Bone marrow (tissue), 2 donors: ENCODE measurements around the gene PICALM.
"Not testable (repeated sequence)": the region's sequence is repeated elsewhere in the genome, so short reads cannot be mapped to it uniquely, and the experiment has no call there.

Source experiments
- DNase-seq, 2 donors: peaks; one replicate each; lab custom pipeline; 2025; lab: John Stamatoyannopoulos, UW

The PICALM gene, protein sequence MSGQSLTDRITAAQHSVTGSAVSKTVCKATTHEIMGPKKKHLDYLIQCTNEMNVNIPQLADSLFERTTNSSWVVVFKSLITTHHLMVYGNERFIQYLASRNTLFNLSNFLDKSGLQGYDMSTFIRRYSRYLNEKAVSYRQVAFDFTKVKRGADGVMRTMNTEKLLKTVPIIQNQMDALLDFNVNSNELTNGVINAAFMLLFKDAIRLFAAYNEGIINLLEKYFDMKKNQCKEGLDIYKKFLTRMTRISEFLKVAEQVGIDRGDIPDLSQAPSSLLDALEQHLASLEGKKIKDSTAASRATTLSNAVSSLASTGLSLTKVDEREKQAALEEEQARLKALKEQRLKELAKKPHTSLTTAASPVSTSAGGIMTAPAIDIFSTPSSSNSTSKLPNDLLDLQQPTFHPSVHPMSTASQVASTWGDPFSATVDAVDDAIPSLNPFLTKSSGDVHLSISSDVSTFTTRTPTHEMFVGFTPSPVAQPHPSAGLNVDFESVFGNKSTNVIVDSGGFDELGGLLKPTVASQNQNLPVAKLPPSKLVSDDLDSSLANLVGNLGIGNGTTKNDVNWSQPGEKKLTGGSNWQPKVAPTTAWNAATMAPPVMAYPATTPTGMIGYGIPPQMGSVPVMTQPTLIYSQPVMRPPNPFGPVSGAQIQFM

DNA sequence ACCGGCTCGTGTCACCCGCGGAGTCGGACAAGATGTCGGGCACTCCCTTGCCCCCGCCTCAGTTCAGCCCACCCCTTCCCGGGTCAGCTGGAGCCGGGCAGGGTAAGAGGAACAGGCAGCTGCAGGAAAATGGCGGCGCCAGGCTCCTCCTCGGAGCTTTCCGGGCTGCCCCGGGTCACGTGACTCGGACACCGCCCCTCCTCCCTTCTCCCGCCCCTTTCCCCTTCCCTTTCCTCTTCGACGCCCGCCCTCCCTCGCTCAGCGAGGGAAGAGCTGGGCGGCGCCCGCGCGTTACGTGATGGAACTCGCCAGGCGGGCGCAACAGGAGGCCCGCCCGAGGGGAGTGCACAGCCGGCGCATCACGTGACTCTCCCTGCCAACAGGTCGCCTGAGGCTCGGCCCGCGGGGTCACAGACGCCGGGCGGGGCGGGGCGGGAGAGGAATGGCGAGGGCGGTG, at the start of gene PICALM:
TSS of gene PICALM (minus strand) at position 134 of the 457 bp plus-strand sequence. CDS start 304 bp downstream, outside the sequence.
- DNase-seq: peak; percentile 89 to 97

DNA sequence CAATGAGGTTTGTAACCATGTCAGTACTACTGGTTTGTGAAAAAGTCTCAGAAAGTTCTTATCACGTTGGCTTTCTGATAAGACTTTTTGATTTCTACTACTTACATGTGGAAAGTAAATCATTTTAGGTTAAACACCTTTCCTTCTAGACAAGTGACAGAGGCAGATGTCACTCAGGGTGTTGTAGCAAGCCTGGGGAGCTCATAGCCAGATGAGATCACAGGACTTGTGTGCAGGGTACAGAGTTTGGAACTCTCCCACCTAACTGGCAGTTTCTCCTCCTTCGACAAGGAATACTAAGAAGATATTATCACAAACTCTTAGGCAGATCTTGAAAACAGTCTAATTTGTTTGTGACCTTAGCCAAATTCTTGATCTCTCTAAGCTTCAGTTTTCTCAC, 49.4 kb upstream of the PICALM start:
- DNase-seq: no peak

DNA sequence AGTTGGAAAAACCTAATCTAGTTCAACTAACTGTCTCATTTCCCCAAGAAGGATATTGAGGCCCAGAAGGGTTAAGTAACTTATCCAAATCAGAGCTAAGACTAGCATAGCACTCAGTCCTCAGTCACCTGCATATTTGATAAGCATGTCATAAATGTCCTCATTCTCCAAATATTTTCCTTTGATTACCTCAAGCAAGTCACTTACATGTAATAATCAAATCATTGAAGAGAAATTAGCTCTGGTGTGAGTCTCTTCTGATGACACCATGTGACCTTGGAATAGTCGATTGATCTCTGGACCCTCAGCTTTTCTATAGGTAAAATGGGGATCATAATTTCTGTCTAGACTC, 48.8 kb upstream of the PICALM start:
- DNase-seq: no peak

- DNase-seq: no peak
These were observed 48.3 kb upstream of the PICALM start for GRCh38 chr11:86117001-86117711.

GRCh38 chr11:86116386-86116726, 47.5 kb upstream of the PICALM start:
- DNase-seq: no peak

DNA sequence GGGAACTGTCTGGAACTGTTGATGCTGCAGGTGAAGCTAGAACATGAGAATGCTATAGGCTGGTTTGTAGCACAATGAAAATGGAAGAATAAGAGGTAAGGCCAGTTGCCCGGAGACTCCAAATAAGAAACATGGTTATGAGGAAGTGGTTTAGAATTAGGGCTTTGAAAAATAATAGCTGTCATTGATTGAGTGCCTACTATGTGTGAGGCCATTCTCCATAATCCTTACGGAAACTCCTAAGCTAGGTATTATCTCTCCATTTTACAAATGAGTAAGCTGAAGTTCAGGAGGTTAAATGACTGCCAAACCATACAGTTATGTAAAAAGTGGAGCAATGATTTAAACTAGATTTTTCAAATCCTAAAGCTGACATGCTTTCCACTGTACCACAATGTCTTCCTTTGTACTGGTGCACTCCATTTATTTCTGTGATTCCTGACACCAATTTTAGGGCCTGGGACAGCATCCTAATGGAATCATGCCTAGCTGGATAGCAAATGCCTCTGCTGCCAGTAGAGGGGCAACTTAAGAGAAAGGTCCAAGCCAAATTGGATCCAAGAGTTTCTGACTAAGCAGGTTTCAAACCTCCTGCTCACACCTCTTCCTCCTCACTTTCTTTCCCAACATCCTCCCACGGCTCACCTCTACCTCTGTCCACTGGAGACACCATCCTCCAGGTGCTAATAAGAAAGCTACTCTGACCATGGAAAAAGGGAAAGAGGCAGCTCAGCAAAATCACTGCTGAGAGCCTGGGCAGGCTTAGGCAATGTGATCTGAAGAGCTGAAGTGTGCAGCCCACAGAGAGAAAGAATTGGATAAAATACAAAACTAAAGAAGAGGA, 46.9 kb upstream of the PICALM start:
- DNase-seq: no peak

GRCh38 chr11:86108890-86109638, 40.2 kb upstream of the PICALM start:
- no peak for DNase-seq

GRCh38 chr11:86108191-86108590, 39.3 kb upstream of the PICALM start:
- DNase-seq: peak in 1 of 2 donors; percentile 20

DNA sequence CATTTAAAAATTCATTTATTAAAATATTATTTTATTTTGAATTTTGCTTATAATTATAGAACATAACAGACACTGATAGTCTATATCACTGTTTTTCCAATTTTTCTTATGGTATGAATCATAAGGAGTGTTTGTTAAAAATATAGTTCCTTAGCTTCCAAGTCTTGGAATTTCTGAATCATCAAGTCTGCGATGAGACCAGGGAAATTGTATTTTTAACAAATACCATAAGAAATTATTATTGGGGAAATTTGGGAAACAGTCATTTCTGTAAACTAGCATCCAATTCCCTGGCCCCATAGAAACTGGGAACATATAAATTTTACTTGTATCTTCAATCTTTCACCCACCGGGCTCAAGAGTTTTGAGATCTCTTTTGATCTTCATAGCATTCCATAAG, 38.0 kb upstream of the PICALM start:
- DNase-seq: no peak

GRCh38 chr11:86106031-86106430, 37.1 kb upstream of the PICALM start:
- not testable (repeated sequence) for DNase-seq

DNA sequence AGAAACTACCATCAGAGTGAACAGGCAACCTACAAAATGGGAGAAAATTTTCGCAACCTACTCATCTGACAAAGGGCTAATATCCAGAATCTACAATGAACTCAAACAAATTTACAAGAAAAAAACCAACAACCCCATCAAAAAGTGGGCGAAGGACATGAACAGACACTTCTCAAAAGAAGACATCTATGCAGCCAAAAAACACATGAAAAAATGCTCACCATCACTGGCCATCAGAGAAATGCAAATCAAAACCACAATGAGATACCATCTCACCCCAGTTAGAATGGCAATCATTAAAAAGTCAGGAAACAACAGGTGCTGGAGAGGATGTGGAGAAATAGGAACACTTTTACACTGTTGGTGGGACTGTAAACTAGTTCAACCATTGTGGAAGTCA, 36.7 kb upstream of the PICALM start:
- DNase-seq: not testable (repeated sequence)

DNA sequence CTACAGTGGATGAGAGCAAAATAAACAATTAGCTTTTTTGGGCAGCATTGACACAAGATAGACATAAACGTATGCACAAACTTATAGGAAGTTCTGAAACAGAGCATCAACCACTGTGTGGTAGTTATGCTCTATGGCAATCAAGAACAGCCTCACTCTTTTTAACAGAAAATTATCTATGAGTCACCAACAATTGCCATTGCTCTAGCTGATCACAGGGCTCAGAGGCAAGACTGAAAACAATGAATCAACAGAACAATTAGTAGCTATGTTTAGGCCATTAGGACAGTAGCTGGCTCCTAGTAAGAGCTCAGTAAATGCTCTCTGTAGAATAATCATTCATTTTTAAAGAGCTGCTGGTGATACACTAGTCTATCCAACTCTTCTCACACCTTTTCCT, 34.9 kb upstream of the PICALM start:
- no peak for DNase-seq

- DNase-seq: no peak
These were observed 33.1 kb upstream of the PICALM start for GRCh38 chr11:86101941-86102407.

DNA sequence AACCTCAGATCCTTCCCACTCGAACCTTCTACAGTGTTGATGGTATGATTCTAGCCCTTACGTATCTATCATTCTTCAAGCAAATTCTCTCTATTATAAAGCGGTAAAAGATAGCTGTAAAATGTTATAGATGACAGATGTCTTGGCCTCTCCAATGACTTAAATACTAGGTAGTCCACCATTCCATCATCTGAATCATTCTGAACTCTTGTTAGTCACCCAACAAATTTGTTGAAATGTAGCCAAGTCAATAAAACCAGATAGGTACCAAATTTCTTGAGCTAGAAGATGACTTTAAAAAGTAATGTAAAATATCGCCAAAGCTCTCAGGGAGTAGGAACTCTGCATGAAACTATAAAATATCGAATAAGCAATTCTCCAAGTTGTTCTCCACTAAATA, 32.6 kb upstream of the PICALM start:
- DNase-seq: no peak

DNA sequence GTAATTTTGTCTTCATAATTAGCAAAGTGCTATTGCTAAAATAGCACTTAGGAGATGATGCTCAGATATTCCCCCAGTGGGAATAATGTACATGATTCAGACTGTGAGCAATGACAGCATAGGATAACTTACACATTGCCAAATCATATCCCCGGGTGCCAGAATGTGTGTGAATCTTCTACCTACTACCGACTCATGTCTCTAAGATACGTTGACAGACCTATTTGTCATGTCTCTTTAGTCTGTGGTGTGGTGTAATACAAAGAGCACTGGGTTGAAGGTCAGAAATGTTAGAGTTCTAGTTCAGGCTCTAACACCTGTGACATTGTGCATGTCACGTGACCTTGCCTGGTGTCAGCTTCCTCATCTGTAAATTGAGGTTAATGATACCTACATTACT, 31.0 kb upstream of the PICALM start:
- DNase-seq: no peak

DNA sequence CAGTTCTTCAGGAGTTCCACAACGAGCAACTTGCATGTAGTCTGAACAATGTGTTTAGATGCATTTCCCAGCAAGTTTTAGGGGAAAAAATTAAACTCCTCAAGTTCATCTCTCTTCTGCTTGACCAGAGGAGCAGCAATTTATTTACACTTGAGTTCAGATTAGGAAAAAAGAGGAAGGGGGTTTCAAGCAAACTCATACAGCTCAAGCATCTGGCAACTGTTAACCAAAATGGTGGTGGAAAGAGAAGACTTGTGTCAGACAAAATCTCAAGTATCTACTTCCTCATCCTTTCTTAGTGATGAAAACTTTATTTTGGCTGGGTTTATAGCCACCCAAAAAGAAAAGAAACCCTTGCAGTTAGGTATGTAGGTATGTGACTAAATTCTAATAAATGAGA, 29.1 kb upstream of the PICALM start:
- DNase-seq: peak in 1 of 2 donors; percentile 44

- DNase-seq: no peak
These were observed 22.7 kb upstream of the PICALM start for GRCh38 chr11:86091566-86091965.

DNA sequence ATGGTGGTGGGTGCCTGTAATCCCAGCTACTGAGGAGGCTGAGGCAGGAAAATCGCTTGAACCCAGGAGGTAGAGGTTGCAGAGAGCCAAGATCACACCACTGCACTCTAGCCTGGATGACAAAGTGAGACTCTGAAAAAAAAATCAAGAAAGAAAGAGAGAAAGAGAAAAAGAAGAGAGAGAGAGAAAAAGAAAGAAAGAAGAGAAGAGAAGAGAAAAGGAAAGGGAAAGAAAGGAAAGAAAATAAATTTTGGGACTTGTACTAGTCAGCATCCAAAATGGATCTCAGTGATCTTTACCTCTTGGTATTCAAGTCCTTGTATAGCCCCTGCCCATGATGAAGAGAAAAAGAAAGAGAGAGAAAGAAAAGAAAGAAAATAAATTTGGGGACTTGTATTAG, 22.2 kb upstream of the PICALM start:
- DNase-seq: no peak

DNA sequence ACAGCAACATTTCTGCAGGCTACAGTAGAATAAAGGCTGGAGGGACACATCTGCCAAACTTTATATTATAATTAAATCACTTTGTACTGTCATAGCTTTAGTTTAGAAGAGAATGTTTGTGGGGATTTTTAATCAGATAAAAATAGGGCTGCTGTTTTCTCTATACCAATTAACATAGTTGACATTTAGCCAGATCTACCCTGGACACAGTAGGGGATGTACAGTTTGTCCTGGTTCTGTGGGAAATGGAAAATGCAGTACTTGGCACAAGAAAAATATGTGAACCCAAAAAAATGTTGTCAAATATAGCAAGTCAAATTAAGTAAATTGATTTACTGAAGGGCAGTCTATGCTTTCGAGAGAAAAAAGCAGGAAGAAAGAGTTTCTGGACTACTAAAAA, 20.8 kb upstream of the PICALM start:
- DNase-seq: no peak

DNA sequence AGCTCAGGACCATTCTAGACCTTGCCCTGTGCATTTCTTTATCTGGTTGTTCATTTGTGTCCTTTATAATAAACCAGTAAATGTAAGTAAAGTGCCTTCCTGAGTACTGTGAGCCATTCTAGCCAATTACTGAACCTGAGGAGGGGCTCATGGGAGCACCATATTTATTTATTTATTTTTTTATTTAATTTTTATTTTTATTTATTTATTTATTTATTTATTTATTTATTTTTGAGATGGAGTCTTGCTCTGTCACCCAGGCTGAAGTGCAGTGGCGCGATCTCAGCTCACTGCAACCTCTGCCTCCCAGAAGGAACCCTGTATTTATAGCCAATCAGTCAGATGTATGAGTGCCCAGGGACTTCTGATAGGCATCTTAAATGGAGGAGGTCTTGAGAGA, 18.8 kb upstream of the PICALM start:
- DNase-seq: not testable (repeated sequence)

DNA sequence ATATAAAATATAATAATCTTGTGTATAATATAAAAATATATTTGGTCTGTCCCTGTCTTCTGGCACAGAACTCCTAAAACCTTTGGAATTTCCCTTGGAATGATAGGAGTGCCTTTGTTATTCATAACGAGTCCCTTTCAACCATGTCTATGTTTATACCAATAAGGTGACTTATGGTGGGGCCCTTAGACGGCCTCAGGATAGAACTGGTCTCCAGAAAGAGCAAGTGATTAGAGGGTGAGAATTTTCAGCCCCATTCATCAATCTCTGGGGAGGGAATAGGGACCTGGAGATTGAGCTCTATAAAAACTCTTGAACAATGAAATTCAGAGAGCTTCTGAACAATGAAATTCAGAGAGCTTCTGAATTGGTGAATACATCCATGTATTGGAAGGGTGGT, 18.4 kb upstream of the PICALM start:
- DNase-seq: no peak
